DMS 273 (cell line): Measurements from ENCODE around the gene DLL3.

ENCODE experiments used
- DNase-seq: peaks from one replicate; lab custom pipeline; 2025; ENCODE audit not compliant: unreplicated experiment; lab: John Stamatoyannopoulos, UW

DLL3 gene

DNA sequence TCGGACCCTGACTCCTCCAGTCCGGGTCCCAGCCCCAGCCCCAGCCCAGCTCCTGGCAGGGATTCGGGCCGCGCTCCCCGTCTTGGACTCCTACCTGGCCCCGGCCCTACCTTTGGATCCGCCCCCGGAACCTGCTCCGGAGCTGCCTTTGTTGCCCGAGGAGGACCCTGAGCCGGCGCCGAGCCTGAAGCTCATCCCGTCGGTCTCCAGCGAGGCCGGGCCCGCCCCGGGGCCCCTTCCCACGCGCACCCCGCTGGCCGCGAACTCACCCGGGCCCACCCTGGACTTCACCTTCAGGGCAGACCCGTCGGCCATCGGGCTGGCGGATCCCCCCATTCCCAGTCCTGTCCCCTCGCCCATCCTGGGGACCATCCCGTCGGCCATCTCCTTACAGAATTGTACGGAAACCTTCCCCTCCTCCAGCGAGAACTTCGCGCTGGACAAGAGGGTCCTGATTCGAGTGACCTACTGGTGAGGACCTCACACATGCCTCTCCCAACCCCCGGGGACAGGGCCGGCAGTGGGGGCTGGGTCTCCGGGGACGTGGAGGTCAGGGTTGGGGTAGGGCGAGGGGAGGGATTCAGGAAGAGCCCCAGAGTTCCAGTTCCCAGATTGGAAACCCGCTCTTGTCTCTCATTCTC is 16.9 kb downstream of the DLL3 start:
- no peak for DNase-seq

DNA sequence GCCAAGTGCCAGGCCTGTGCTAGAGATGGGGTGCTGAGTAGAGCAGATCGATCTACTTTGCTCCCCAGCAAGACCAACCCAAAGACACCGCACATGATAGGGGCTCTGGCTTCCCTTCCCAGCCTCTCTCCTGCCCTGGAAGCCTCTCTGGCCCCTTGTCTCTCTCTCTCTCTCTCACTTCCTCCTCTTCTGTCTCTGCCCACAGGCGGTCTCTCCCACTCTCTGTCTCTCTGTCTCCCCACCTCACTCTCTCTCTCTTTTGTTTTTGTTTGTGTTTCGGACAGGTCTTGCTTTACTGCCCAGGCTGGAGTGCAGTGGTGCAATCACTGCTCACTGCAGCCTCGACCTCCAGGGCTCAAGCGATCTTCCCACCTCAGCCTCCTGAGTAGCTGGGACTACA is 17.5 kb downstream of the DLL3 start:
- DNase-seq, result no peak

DNA sequence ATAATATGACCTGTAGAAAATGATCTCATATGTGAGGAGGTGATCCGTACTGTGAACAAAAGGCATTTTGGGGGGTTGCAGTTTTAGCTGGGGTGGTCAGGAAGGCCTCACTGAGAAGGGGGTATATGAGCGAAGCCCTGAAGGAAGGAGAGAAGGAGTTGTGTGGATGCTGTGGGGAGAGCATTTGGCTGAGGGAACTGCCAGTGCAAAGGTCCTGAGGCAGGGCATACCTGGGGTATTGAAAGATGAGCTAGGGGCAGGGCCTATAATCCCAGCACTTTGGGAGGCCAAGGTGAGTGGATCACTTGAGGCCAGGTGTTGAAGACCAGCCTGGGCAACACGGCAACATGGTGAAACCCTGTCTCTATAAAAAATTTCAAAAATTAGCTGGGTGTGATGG is 18.7 kb downstream of the DLL3 start:
- no peak for DNase-seq

DNA sequence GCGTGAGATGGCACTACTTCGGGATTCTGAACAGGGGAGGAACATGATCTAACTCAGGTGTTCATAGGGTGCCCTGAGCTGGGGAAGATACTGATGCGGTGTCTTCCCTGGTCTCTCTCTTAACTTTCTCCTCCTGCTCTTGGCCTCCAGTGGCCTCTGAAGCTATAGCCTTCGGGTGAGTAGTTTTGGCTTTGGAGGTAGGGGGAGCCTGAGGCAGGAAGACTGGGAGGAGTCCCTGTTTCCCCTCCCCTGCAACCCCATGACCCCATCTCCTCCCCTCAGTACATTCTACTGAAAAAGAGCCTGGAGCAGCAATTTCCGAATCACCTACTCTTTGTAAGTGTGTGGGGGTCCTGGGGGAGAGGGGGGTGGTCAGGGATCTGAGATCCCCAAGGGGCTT is 19.7 kb downstream of the DLL3 start:
- DNase-seq, result no peak

DNA sequence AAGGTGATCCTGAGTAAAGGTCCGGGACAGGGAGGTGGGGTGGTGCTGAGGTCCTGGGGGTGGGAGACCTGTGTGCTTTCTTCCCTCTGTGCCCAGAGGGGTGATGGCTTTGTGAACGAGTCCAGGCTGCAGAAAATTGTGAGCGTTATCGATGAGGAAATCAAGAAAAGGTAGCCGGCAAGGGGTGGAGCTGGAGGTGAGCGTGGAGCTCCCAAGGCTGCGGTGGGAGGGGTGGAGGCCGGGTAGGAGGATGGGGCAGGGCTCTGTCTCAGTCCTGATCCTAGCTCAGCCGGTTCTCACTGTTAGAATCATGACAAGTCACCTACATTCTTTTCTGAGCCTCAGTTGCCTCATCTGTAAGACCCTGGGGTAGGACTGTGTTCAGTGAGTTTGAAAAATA is 20.2 kb downstream of the DLL3 start:
- DNase-seq, result no peak

DNA sequence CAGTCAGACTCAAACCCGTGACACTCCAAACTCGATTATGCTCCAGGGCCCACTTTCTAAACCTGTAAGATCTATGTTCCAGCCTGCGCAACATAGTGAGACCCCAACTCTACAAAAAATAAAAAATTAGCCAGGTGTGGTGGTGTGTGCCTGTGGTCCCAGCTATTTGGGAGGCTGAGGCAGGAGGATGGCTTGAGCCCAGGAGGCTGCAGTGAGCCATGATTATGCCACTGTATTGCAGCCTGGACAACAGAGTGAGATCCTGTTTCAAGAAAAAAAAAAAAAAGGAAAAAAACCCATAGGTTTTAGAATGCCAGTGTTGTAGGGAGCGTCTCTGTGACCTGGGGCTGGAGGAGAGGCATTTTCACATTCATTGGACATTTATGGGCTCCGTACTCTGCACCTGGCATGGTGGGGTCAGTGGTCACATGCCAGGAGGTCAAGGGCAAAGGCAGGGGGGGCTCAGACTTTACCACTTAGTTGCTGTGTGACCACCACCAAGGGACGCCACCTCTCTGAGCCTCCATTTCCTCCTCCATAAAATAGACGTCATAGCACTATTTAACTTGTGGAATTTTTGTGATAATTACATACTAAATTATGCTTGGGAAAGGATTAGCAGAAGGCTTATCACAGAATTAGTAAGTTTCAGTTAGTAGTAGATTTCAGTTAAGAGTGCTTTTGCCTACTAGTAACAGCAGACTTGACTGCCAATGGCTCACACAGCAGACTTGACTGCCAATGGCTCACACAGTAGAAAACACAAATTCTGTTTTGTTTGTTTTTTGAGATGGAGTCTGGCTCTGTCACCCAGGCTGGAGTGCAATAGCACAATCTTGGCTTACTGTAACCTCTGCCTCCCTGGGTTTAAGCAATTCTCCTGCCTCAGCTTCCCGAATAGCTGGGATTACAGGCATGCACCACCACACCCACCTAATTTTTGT is 22.1 kb downstream of the DLL3 start:
- DNase-seq, result no peak

DNA sequence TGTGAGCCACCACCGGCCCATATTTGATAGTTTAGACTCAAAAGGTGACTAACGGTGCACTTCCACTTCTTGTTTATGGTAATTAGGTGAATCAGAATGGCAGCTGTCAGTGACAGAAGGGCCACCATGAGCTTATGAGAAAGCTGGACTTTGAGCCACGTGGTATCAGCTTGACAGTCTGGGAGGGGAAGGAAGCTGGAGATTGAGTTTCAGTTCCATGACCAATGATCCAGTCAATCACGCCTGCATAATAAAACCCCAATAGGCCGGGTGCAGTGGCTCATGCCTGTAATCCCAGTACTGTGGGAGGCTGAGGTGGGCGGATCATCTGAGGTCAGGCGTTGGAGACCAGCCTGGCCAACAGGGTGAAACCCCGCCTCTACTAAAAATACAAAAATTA is 25.7 kb downstream of the DLL3 start:
- DNase-seq, result peak; percentile 75

DNA sequence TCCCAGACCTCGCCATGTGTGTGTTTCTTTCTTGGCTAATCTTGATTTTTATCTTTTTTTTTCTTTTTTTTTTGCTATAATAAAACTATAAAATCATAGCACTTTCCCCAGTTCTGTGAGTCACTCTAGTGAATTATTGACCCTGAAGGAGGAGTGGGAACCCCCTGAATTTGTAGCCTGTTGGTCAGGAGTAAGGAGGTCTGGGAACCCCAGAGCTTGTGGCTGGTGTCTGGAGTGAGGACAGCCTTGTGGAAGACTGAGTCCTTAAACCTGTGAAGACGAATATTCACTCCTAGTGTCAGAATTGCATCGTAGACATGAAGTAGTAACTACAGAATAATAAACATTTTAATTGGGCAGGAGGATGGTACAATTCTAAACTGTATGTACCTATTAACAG is 26.5 kb downstream of the DLL3 start:
- no peak for DNase-seq

DNA sequence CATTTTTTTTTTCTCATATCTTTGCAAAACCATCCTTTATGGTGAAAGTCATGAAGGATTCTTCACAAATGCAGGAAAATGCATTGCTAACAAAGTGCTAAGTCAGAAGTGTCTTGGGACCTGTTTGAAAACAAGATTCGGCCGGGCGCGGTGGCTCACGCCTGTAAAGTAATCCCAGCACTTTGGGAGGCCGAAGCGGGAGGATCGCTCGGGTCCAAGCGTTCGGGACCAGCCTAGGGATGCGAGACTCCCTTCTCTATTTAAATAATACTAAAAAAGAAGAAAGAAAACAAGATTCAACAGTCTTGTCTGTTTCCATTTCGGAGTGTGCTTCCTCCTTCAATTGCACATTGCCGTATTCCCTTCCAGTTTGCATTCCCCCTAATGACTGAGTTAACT is 33.1 kb downstream of the DLL3 start:
- no peak for DNase-seq

DNA sequence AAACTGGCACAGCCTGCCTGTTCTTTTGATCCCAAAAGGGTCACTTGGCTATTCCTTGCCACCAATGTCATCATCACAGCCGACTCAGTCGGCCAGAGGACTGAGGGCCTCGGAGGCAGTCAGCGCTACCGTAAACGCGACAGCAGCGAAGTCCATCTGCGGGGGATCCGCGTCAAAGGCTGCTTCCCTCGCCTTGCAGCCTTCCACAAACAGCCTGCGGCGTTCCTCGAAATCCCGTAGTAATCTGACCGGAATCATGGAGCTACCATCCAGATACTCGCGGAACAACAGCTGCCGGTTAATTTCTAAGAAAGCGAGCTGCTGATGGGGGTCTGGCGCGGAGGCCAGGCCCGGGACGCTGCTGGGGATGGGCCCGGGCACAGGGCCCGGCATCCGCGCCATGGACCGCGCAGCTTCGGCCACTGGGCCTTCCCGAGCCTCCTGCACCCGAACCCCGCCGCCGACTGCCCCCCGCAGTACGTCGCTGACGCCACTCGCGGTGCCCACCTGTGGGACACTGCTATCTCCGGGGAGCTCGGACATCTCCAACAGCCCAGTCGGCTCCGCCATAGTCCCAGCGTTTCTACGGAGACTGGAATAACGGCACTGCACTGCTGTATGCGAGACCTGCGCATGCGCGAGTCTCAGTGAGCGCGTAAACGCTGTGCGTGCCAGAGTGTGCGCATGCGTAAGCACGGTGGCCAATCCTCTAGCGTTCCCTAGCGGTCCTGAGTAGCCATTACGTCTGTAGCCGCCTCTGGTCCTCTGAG is 33.7 kb downstream of the DLL3 start, which contains the start of gene EID2B:
Gene EID2B, minus strand, starts transcription at position 620 of the 770 bp plus-strand sequence. Its CDS starts 50 bp downstream, at position 570.
- peak; percentile 99 for DNase-seq

DNA sequence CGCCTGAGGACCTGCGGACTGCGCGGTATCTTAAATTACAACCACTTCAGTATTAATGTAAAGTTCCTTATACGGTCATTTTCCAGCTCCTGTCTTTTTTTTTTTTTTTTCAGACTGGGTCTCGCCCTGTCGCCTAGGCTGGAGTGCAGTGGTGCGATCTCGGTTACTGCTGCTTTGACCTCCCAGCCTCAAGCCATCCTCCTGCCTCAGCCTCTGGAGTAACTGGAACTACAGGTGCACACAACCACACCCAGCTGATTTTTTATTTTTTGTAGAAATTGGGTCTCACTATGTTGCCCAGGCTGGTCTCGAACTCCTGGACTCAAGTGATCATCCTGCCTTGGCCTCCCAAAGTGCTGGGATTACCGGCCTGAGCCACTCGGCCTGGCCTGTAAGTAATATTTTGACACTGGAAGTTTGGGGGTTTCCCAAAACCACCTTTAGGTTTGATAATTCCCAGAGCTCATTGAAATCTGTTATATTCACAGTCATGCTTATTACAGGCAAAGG is 34.3 kb downstream of the DLL3 start:
- DNase-seq, result no peak

DNA sequence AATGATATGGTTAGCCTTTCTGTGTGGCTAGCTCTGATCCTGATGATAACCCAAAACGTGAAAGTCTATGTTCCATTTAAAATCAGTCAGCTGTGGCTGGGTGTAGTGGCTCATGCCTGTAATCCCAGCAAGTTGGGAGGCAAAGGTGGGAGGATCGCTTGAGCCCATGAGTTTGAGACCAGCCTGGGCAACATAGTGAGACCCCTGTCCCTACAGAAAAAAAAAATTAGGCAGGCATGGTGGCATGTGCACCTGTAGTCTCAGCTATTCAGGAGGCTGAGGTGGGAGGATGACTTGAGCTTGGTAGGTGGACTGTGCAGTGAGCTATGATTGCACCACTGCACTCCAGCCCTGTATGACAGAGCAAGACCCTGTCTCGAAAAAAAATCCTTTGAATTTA is 35.0 kb downstream of the DLL3 start:
- DNase-seq, result no peak

DNA sequence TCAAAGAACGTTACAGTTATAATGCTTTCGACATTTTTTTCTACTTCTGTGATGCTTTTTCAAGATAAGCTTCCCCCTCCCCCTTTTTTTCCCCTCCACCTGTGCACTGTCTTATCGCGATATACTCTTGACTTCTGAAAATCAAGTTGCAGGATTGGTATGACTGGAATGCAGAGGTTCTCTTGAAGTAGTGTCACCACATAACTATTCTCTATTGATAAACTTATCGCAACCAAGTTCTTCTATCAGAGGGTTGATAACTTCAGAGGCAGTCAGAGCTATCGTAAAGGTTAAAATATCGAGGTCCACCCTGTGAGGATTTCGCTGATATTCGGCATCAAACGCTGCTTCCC is 40.4 kb downstream of the DLL3 start:
- no peak for DNase-seq

DNA sequence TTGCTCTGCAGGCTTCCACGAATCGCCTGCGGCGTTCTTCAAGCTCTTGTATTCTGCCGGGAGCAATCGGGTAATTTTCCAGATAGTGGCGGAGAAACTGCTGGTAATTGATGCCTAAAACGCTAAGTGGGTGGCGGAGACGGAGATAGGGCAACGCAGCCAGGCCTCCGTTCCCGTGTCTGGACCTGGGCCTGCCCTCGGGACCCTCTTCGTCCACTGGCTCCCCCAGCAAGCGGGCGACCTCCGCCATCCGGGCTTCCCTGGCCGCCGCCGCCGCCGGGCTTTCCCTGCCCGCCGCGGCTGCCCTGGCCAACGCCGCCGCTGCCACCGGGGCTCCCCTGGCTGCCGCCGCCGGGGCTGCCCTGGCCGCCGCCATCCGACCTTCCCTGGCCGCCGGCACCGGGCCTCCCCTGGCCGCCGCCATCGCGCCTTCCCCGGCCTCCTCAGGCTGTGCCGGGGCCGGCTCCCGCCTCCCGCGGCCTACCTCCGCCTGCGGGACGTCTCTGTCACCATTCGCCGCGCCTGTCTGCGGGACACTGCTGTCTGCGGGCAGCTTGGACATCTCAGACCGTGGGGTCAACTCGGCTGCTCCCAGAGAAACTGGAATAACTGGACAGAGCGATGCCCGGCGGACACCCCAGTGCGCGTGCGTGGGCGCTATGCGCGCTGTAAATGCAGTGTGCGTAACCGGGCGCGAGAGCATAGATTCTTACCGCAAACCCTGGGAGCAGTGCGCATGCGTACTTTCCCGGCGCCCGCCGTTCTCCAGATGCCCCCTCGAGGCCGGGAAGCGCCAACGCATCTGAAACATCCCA is 41.0 kb downstream of the DLL3 start, which contains the start of gene EID2:
Gene EID2, minus strand, starts transcription at position 644 of the 815 bp plus-strand sequence. Its CDS starts 82 bp downstream, at position 562.
- DNase-seq, result peak; percentile 97

DNA sequence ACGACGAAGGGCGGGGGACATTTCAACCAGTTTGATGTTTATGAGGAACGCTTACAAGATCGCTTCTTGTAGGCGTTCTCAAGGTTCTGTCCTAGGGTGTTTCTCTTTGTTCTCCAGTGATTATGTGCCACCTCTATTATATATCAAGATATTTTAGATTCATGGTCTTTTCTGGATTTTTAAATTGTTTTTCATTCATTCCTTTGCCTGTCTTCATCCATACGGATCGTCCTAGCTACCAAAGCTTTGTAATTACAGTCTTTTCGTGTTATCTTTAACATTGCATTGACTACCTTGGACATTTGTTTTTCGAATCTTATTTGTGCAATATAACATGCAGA is 41.6 kb downstream of the DLL3 start:
- no peak for DNase-seq

DNA sequence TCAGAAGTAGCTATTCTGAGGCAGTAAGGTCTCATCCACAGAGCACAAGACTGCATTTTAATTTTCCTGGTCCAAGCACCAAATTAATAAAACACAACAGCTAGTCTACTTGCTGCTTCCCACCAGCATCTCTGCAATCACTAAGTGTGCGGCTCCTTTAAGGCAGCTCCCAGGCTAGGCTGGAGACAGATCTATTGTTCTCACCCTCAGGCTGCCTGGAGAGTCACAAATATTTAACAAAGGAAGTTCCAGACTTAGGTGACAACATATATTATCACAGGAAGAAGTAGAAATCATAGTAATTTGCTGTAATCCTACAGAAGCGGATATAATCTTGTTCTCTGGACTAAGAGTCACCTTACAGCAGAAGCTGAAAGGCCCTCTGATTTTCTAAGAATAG is 43.5 kb downstream of the DLL3 start:
- DNase-seq, result no peak

DNA sequence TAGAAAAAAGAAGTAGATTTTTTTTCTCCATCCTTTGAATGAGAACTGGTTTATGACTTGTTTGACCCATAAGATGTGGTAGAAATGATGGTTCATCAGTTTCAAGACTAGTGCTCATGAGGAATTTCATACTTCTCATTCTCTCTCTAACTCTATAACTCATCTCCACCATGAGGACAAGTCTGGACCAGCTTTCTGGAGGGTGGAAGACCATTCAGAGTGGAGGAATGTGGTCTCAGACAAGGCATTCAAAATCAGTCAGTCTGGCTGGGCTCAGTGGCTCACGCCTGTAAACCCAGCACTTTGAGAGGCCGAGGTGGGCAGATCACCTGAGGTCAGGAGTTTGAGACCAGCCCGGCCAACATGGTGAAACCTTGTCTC is 44.7 kb downstream of the DLL3 start:
- no peak for DNase-seq

DNA sequence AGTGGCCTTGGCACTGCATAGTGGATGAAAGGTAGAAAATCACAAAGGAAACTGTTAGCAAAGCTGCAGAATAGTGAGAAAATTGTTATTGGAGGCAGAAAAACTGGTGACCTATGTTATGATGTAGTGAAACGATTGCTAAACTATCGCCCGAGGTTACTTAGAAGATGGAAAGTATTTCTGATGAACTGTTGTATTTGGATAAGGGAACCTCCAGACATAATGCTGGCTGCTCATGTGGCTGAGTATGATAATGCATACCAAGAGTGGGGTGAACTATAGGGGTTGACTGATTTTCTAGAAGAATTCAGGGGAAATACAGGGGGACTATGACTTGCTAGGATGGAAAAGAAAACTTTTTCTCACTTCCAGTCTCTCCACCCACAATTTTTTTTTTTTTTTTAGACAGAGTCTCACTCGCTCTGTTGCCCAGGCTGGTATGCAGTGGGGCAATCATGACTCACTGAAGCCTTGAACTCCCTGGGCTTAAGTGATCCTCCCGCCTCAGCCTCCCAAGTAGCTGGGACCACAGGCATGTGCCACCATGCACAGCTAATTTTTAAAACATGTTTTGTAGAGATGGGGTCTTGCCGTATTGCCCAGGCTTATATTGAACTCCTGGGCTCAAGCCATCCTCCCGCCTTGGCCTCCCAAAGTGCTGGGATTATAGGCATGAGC is 45.6 kb downstream of the DLL3 start:
- no peak for DNase-seq

DNA sequence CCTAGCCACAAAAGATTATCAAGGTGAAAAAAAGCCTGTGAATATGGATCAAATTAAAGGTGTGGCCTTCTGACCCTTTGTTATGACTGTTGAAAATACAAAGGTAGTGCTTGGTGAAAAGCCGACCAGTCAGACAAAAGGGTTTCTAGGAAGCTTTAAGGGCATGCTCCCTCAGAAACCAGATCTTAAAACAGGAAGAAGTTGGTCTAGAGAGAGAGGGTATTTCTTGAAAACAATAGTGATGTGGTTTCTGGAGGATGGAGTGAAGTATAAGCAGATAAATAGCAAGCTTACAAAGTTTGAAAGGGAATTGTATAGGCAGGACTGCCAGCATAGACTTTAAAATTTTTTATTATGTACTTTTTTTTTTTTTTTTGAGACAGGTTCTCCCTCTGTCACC is 46.2 kb downstream of the DLL3 start:
- DNase-seq, result no peak

DNA sequence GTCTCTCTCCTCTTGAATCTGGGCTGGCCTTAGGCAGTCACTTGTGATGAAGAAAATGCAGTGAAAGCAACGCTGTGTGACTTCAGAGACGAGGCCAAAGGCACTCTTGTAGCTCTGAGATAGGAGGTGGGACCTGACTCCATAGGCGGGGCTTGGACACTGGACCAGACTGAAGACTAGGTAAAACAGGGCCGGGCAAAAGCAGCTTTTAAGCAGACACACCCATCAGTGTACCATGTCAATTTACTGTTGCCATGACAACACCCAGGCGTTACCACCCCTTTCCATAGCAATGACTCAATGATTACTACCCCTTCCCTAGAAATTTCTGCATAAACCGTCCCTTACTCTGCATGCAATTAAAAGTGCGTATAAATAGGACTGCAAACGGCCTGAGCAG is 47.9 kb downstream of the DLL3 start:
- DNase-seq, result peak; percentile 17
